IPS DF 6.9 (cell line): ENCODE results near the gene MMRN2.

ENCODE experiments used
- DNase-seq: peaks from one replicate; pipeline ENCODE4 v3.0.0-alpha.2; 2013; ENCODE audit warnings: low read depth, low spot score
- H3K27ac ChIP-seq: one replicate; pipeline ENCODE4 v1.5.1; 2013; ENCODE audit warnings: low read length, control low read depth
- H3K27me3 ChIP-seq: 2 replicates; pipeline ENCODE4 v1.6.1; 2013; ENCODE audit warnings: mild to moderate bottlenecking, low read length; ENCODE audit not compliant: control insufficient read depth, insufficient read depth
- H3K36me3 ChIP-seq: 2 replicates; pipeline ENCODE4 v1.6.1; 2013; ENCODE audit warnings: low read length; ENCODE audit not compliant: control insufficient read depth, insufficient read depth
- H3K4me1 ChIP-seq: 2 replicates; pipeline ENCODE4 v1.6.1; 2013; ENCODE audit warnings: low read length; ENCODE audit not compliant: control insufficient read depth, insufficient read depth
- H3K4me3 ChIP-seq: 2 replicates; pipeline ENCODE4 v1.5.1; 2013; ENCODE audit warnings: mild to moderate bottlenecking, low read length
- H3K9me3 ChIP-seq: 2 replicates; pipeline ENCODE4 v1.6.1; 2013; ENCODE audit warnings: low read length, inconsistent platforms; ENCODE audit not compliant: control insufficient read depth, insufficient read depth
- WGBS: extraction: QIAGEN DNeasy Blood & Tissue Kit; methylation state at CpG from one replicate; pipeline ENCODE4 v1.1.7; 2013; ENCODE audit warnings: mixed read lengths, missing lambda C conversion rate; ENCODE audit not compliant: insufficient read length, insufficient coverage; 5-methylcytosine and 5-hydroxymethylcytosine counted together

The MMRN2 gene

DNA sequence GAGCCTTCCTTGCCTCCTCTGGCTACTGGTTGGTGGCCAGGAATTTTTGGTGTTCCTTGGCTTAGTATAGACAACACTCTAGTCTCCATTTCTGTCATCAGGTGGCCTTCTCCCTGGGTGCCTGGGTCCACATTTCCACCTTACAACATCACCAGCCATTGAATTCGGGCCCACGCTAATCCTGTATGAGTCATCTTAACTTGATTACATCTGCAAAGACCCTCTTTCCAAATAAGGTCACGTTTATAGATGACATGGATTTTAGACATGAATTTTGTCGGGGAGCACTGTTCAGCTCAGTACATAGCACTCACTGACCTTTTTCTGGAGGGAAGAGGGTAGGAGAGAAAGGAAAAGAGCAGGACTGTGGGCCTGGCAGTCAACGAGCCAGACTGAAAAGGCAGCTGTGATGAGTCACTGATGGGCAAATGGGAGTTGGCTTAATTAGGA lies 39.4 kb downstream of the MMRN2 start:
- no peak overlapping the region for H3K4me3 ChIP-seq
- H3K27me3 ChIP-seq: no peaks in the 10 kb centered on the region
- H3K27ac ChIP-seq: no peak overlapping the region
- H3K9me3 ChIP-seq: no peaks in the 10 kb centered on the region
- no CpG with 5 or more reads among the region's 5 CpGs for WGBS
- H3K36me3 ChIP-seq: peaks cover 23% of the 10 kb centered on the region; the same call in 1 of the 2 replicates
- no peaks in the 10 kb centered on the region for H3K4me1 ChIP-seq
- no peak for DNase-seq

GRCh38 chr10:86914734-86915133 lies 42.7 kb downstream of the MMRN2 start:
- Histone ChIP-seq H3K27ac (no peak overlapping the region), H3K4me3 (no peak overlapping the region), H3K36me3 (peaks cover 7% of the 10 kb centered on the region; the same call in 1 of the 2 replicates), H3K4me1 (no peaks in the 10 kb centered on the region), H3K27me3 (no peaks in the 10 kb centered on the region), H3K9me3 (no peaks in the 10 kb centered on the region)
- DNase-seq: no peak
- no CpG with 5 or more reads among the region's 1 CpG for WGBS

DNA sequence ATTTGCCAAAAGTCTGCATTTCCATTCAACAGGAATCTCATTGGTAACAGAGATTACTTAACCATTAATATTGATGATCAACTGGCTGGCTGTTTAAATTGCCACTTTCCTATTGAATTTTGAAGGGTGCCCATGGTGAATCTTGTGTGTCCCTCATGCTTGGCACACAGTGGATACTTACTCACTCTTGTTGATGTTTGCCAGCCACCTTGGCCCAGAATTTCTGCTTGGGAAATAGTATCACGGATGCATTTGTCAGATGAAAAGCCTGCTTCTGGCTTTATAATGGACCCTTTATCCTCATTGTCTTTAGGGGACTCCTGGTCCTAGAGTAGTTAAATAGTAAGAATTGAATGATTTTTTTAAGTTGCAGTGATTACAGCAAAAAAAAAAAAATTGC lies 52.0 kb downstream of the MMRN2 start:
- Histone ChIP-seq H3K36me3 (peaks cover 10% of the 10 kb centered on the region; the same call in 1 of the 2 replicates), H3K4me1 (no peaks in the 10 kb centered on the region), H3K27ac (no peak overlapping the region), H3K27me3 (no peaks in the 10 kb centered on the region), H3K9me3 (no peaks in the 10 kb centered on the region), H3K4me3 (no peak overlapping the region)
- WGBS: no CpG with 5 or more reads among the region's 1 CpG
- no peak for DNase-seq

DNA sequence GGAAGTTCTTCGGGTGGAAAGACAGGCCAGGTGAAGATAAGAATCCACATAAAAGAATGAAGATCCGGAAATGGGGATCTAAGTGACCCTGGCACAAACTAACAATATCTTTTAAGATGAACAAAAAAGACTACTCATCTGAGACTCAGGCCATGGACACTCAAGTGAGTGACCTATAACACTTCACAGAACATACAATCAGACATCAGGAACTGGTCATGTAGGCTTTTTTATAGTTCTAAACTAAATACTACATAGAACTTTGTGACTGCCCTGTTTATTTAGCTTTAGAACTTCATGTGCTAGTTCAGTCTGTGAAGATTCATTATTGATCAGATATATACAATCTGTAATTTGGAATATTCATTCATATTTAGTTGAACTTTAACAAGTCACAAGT lies 52.8 kb downstream of the MMRN2 start:
- no CpG with 5 or more reads among the region's 2 CpGs for WGBS
- Histone ChIP-seq H3K27me3 (no peaks in the 10 kb centered on the region), H3K27ac (no peak overlapping the region), H3K36me3 (peaks cover 10% of the 10 kb centered on the region; the same call in 1 of the 2 replicates), H3K4me1 (no peaks in the 10 kb centered on the region), H3K9me3 (no peaks in the 10 kb centered on the region), H3K4me3 (no peak overlapping the region)
- DNase-seq: no peak

DNA sequence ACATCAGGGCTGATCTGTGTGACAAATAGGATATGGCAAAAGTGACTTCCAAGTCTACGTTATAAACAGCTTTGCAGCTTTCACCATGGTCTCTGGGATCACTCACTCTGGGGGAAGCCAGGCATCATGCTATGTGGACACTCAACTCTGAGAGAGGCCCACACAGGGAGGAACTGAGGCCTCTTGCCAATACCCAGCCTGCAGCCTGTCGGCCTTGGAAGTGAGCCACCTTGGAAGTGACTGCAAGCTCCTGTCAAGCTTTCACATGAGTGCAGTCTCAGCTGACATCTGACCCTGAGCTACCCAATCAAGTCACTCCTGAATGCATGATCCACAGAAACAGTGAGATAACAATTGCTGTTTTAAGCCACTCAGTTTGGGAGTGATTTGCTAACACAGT lies 56.5 kb downstream of the MMRN2 start:
- DNase-seq: no peak
- no peak overlapping the region for H3K27ac ChIP-seq
- H3K9me3 ChIP-seq: no peaks in the 10 kb centered on the region
- H3K4me1 ChIP-seq: peaks cover 1% of the 10 kb centered on the region; the same call in 1 of the 2 replicates
- no peak overlapping the region for H3K4me3 ChIP-seq
- peaks cover 10% of the 10 kb centered on the region; the same call in 1 of the 2 replicates for H3K36me3 ChIP-seq
- H3K27me3 ChIP-seq: no peaks in the 10 kb centered on the region
- no CpG with 5 or more reads among the region's 2 CpGs for WGBS

DNA sequence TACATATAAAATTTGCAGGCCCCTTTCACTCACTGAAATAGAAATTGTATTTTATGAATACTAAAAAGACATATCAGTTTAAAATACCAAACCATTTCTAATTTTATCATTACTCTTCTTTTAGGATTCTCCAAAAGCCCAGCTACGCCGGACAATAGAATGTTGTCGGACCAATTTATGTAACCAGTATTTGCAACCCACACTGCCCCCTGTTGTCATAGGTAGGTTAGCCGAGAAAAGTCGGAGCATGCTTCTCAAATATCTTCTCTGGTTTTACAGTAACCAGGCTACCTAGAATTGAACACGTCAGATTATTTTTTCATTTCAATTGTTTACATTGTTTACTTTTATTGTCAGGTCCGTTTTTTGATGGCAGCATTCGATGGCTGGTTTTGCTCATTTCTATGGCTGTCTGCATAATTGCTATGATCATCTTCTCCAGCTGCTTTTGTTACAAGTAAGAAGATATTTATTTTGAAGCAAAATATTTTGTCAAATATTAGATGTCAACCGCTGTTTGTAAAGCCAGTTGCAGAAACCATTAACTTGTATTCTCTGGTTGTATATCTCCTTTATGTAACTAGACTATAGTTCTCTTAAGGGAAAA lies 57.6 kb downstream of the MMRN2 start:
- peaks cover 10% of the 10 kb centered on the region; the same call in 1 of the 2 replicates for H3K36me3 ChIP-seq
- peaks cover 1% of the 10 kb centered on the region; the same call in 1 of the 2 replicates for H3K4me1 ChIP-seq
- H3K4me3 ChIP-seq: no peak overlapping the region
- H3K27ac ChIP-seq: no peak overlapping the region
- no CpG with 5 or more reads among the region's 9 CpGs for WGBS
- DNase-seq: peak; percentile 47
- H3K9me3 ChIP-seq: no peaks in the 10 kb centered on the region
- no peaks in the 10 kb centered on the region for H3K27me3 ChIP-seq

- peaks cover 1% of the 10 kb centered on the region; the same call in 1 of the 2 replicates for H3K4me1 ChIP-seq
- H3K27me3 ChIP-seq: no peaks in the 10 kb centered on the region
- H3K27ac ChIP-seq: no peak overlapping the region
- no peak overlapping the region for H3K4me3 ChIP-seq
- DNase-seq: no peak
- no CpG with 5 or more reads among the region's 6 CpGs for WGBS
- H3K36me3 ChIP-seq: peaks cover 10% of the 10 kb centered on the region; the same call in 1 of the 2 replicates
- H3K9me3 ChIP-seq: no peaks in the 10 kb centered on the region
Measured at GRCh38 chr10:86899132-86899531, 58.3 kb downstream of the MMRN2 start.

- Histone ChIP-seq H3K27ac (no peak overlapping the region), H3K9me3 (no peaks in the 10 kb centered on the region), H3K4me1 (peaks cover 1% of the 10 kb centered on the region; the same call in 1 of the 2 replicates), H3K4me3 (no peak overlapping the region), H3K27me3 (no peaks in the 10 kb centered on the region), H3K36me3 (peaks cover 10% of the 10 kb centered on the region; the same call in 1 of the 2 replicates)
- no CpG with 5 or more reads among the region's 4 CpGs for WGBS
- DNase-seq: no peak
Measured at GRCh38 chr10:86898511-86898910, 58.9 kb downstream of the MMRN2 start.

DNA sequence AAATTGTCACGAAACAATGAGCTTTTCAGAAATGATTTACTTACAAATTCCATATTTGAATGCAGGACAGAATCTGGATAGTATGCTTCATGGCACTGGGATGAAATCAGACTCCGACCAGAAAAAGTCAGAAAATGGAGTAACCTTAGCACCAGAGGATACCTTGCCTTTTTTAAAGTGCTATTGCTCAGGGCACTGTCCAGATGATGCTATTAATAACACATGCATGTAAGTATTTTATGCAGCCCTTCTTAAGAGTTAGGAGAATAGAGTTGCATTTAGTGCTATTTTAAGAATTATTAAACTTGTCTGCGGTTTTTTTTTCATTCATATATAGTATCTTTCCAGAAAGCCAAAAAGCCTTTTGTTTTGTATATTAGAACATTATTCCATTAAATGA lies 67.4 kb downstream of the MMRN2 start:
- H3K9me3 ChIP-seq: no peaks in the 10 kb centered on the region
- H3K4me1 ChIP-seq: no peaks in the 10 kb centered on the region
- H3K27me3 ChIP-seq: no peaks in the 10 kb centered on the region
- no peaks in the 10 kb centered on the region for H3K36me3 ChIP-seq
- H3K27ac ChIP-seq: no peak overlapping the region
- no peak overlapping the region for H3K4me3 ChIP-seq
- no peak for DNase-seq
- no CpG with 5 or more reads among the region's 3 CpGs for WGBS

- Histone ChIP-seq H3K36me3 (no peaks in the 10 kb centered on the region), H3K4me1 (no peaks in the 10 kb centered on the region), H3K27ac (no peak overlapping the region), H3K9me3 (no peaks in the 10 kb centered on the region), H3K27me3 (no peaks in the 10 kb centered on the region), H3K4me3 (no peak overlapping the region)
- DNase-seq: no peak
- WGBS: no CpG with 5 or more reads among the region's 7 CpGs
Measured at GRCh38 chr10:86888585-86889381, 68.6 kb downstream of the MMRN2 start.
